HepG2 (cell line): ENCODE results near the gene RNF149. TPM values are rescaled to one million over a fixed set of nuclear protein-coding genes. Genes with fewer than 3 reads are reported as not detected.

Source experiments
- GMEB2 ChIP-seq: IDR thresholded peaks from 2 replicates; pipeline ENCODE4 v1.6.1; 2016; ENCODE audit warnings: missing biosample characterization, missing genetic modification reagents, low read depth
- IKZF1 ChIP-seq: fragments of 450-650 bp; IDR thresholded peaks from 2 replicates; pipeline ENCODE4 v1.7.1; 2016
- MTA1 ChIP-seq: sonication (generic); formaldehyde crosslinking; IDR thresholded peaks from 2 replicates; pipeline ENCODE4 v1.4.0; 2020; ENCODE audit warnings: missing genetic modification reagents, mild to moderate bottlenecking, borderline replicate concordance
- RBM39 ChIP-seq: fragments of 200-400 bp; formaldehyde crosslinking; IDR thresholded peaks from one replicate; pipeline ENCODE4 v1.6.1; 2018; ENCODE audit warnings: antibody characterized with exemption, mild to moderate bottlenecking, low read depth, low read length; ENCODE audit not compliant: poor library complexity, severe bottlenecking
- REST ChIP-seq, 2 experiments: IDR thresholded peaks; 2 replicates each; pipeline ENCODE4 v1.6.1; 2011 to 2012; ENCODE audit warnings: low read length in 2 of 2, borderline replicate concordance in 1 of 2, low read depth in 1 of 2, mild to moderate bottlenecking in 1 of 2, moderate library complexity in 1 of 2
- SMARCC2 ChIP-seq: fragments of 450-650 bp; IDR thresholded peaks from 2 replicates; pipeline ENCODE4 v1.6.1; 2017; ENCODE audit warnings: antibody characterized with exemption, mild to moderate bottlenecking
- ZBTB10 ChIP-seq: sonication (generic); formaldehyde crosslinking; IDR thresholded peaks from 2 replicates; pipeline ENCODE4 v1.4.0; 2020; ENCODE audit warnings: missing genetic modification reagents, borderline replicate concordance
- ZBTB43 ChIP-seq: sonication (generic); formaldehyde crosslinking; conservative IDR thresholded peaks from 2 replicates; pipeline ENCODE4 v1.4.0; 2020; ENCODE audit warnings: missing genetic modification reagents
- ZNF12 ChIP-seq: sonication (generic); formaldehyde crosslinking; IDR thresholded peaks from 2 replicates; pipeline ENCODE4 v1.5.0; 2020; ENCODE audit warnings: missing genetic modification reagents
- ZNF143 ChIP-seq: sonication (generic); formaldehyde crosslinking; IDR thresholded peaks from 2 replicates; pipeline ENCODE4 v1.4.0; 2020; ENCODE audit warnings: missing genetic modification reagents
- ZNF263 ChIP-seq: sonication (generic); formaldehyde crosslinking; IDR thresholded peaks from 2 replicates; pipeline ENCODE4 v1.4.0; 2020; ENCODE audit warnings: missing genetic modification reagents
- ZNF317 ChIP-seq: sonication (generic); formaldehyde crosslinking; IDR thresholded peaks from 2 replicates; pipeline ENCODE4 v1.5.0; 2020; ENCODE audit warnings: mild to moderate bottlenecking, missing genetic modification reagents
- ZNF331 ChIP-seq: sonication (generic); formaldehyde crosslinking; IDR thresholded peaks from 2 replicates; pipeline ENCODE4 v1.4.0; 2020; ENCODE audit warnings: missing genetic modification reagents
- ZNF337 ChIP-seq: sonication (generic); formaldehyde crosslinking; IDR thresholded peaks from 2 replicates; pipeline ENCODE4 v1.5.1; 2020; ENCODE audit warnings: missing genetic modification reagents, low read depth, mild to moderate bottlenecking, borderline replicate concordance
- ZNF431 ChIP-seq: sonication (generic); formaldehyde crosslinking; IDR thresholded peaks from 2 replicates; pipeline ENCODE4 v1.9.0; 2022; ENCODE audit warnings: missing genetic modification reagents, low read depth, mild to moderate bottlenecking, borderline replicate concordance
- ZNF605 ChIP-seq: sonication (generic); formaldehyde crosslinking; IDR thresholded peaks from 2 replicates; pipeline ENCODE4 v1.8.0; 2022; ENCODE audit warnings: mild to moderate bottlenecking, missing genetic modification reagents
- ZNF891 ChIP-seq: sonication (generic); formaldehyde crosslinking; IDR thresholded peaks from 2 replicates; pipeline ENCODE4 v1.5.0; 2020; ENCODE audit warnings: mild to moderate bottlenecking, missing genetic modification reagents
- polyA plus RNA-seq, 8 experiments: library from polyadenylated mRNA; depleted of rRNA in 3 of 8; stranded (reverse) in 7 of 8; unstranded in 1 of 8; fragments of >200 nt; fragmentation: Illumina TruSeq in 4 of 8; extraction: Trizol in 4 of 8; gene quantifications; 2 replicates each; pipeline versions ENCODE4 v1.2.1 to v1.2.3, GENCODE V29; 2011 to 2016; ENCODE audit warnings: low read depth in 4 of 8, missing spikeins in 1 of 8, mixed read lengths in 1 of 8; ENCODE audit not compliant: insufficient read depth in 1 of 8
- total RNA-seq, 5 experiments: library from RNA; depleted of rRNA; stranded (reverse); fragments of >200 nt; fragmentation: Illumina TruSeq; extraction: Trizol; gene quantifications; 2 replicates each; pipeline ENCODE4 v1.2.3, GENCODE V29; 2016; ENCODE audit warnings: low read depth in 1 of 5

Gene RNF149
- total and polyA plus RNA-seq, 2 of the 13 experiments (the other 11 are each of a cell fraction or from before 2014, with no cell fraction given): 87.6 to 109 TPM

GRCh38 chr2:101252408-101253012 lies 56.0 kb downstream of the RNF149 start, which contains the start of gene CNOT11 (continued):
- TF ChIP-seq ZBTB43 (CRISPR knock-in tag) (no peak), REST (IDR thresholded peaks at IDR 0.05; ENCODE audit: borderline replicate concordance in 1 of 2, low read depth in 1 of 2, low read length in 2 of 2) (peak in 1 of 2 experiments; percentile 72; a peak in 2 of 4 replicates), ZNF431 (CRISPR knock-in tag) (no peak), ZNF143 (CRISPR knock-in tag) (peak; percentile 49; the same call in 1 of the 2 replicates), GMEB2 (CRISPR knock-in tag) (no peak; the same call in 1 of the 2 replicates), ZNF891 (CRISPR knock-in tag) (no peak), ZBTB10 (no peak), SMARCC2 (no peak), MTA1 (no peak; the same call in 1 of the 2 replicates), ZNF12 (peak; percentile 33), ZNF317 (CRISPR knock-in tag) (peak; percentile 80), ZNF605 (CRISPR knock-in tag) (peak; percentile 91), IKZF1 (no peak), ZNF337 (CRISPR knock-in tag) (0 out of 2 replicates have a peak, but pooled peaks have one; percentile 48), RBM39 (peak; percentile 89), ZNF263 (no peak), ZNF331 (CRISPR knock-in tag) (peak; percentile 85)
